GM12873 (cell line): ENCODE data around the gene DHRSX.

Experiments used
- CTCF ChIP-seq: IDR thresholded peaks from 2 replicates; pipeline ENCODE4 v1.5.1; 2012; ENCODE audit warnings: low read depth, mild to moderate bottlenecking, moderate library complexity, low read length, control low read depth; ENCODE audit not compliant: insufficient read depth; ENCODE audit errors: missing control alignments

The DHRSX gene

DNA sequence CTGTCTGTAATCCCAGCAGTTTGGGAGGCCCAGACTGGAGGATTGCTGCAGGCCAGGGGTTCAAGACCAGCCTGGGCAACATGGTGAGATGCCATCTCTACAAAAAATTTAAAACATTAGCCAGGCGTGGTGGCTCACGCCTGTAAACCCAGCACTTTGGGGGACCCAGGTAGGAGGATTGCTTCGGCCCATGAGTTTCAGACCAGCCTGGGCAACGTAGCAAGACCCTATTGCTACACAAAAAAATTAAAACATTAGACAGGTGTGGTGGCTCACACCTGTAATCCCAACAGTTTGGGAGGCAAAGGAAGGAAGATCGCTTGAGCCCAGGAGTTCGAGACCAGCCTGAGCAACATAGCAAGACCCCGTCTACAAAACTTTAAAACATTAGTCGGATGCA is 1.3 kb downstream of the DHRSX start:
- no peak for TF ChIP-seq CTCF

DNA sequence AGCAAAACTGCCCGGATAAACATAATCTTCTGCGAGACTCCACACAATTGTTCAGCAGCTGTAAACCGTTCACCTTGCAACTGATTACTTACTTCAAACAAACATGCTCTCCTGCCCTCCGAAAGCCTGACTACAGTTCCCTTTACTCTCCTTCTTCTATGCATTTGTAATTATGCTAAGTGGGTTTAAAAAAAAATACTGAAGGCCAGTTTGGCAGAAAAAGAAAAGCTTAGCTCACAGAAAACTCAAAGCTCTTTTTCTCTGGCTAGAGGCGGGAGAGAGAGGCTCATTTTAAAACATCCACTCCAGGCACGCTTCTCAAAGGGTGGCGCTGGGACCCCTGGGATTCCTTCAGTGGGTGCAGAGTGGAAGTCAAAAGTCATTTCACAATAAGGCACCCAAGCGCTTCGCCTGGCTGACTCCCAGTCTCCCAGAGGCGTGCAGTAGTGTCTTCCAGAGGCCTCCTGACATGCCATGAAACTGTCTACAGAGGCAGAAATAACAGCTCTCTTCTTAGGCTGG is 1.9 kb downstream of the DHRSX start:
- no peak for TF ChIP-seq CTCF

GRCh38 chrX:2497961-2498780 is 2.6 kb downstream of the DHRSX start:
- TF ChIP-seq CTCF = no peak

GRCh38 chrX:2495595-2495994 is 5.2 kb downstream of the DHRSX start:
- TF ChIP-seq CTCF = no peak

- no peak for TF ChIP-seq CTCF
Observed at GRCh38 chrX:2492531-2493218, 8.1 kb downstream of the DHRSX start.

GRCh38 chrX:2490634-2491033 is 10.1 kb downstream of the DHRSX start:
- no peak for TF ChIP-seq CTCF

- TF ChIP-seq CTCF = no peak
Observed at GRCh38 chrX:2489446-2490445, 11.0 kb downstream of the DHRSX start.
